ENCODE measurements around the gene AMER3.
A peak's percentile ranks its signal among the peaks of the same experiment; 100 is the strongest.

The AMER3 gene

GRCh38 chr2:130785466-130786055, 30.2 kb downstream of the AMER3 start:
- Histone ChIP-seq H3K36me3 (ENCODE audit: control insufficient read depth, insufficient read depth, low read length) (no peaks in the 10 kb centered on the region), H3K4me1 (ENCODE audit: control insufficient read depth, insufficient read depth, low read length, poor library complexity, severe bottlenecking) (no peaks in the 10 kb centered on the region), H3K9me3 (ENCODE audit: control insufficient read depth, low read length) (no peaks in the 10 kb centered on the region), H3K27ac (ENCODE audit: low read depth, low read length, severe bottlenecking) (no peak overlapping the region), H3K4me3 (ENCODE audit: extremely low read depth, insufficient read depth, low read length, poor library complexity, severe bottlenecking) (no peak overlapping the region)
- 86 to 90% methylated on average over 7 to 11 of the region's 12 CpGs for WGBS, 2 experiments (ENCODE audit: insufficient coverage in 2 of 2)

GRCh38 chr2:130786076-130786475, 30.7 kb downstream of the AMER3 start:
- Histone ChIP-seq H3K27ac (ENCODE audit: low read depth, low read length, severe bottlenecking) (no peak overlapping the region), H3K4me3 (ENCODE audit: extremely low read depth, insufficient read depth, low read length, poor library complexity, severe bottlenecking) (no peak overlapping the region)
- WGBS, 2 experiments (ENCODE audit: insufficient coverage in 2 of 2): 95 to 100% methylated on average over 5 to 6 of the region's 6 CpGs

GRCh38 chr2:130787841-130788240, 32.5 kb downstream of the AMER3 start:
- 88 to 94% methylated on average over 15 to 17 of the region's 17 CpGs for WGBS, 2 experiments (ENCODE audit: insufficient coverage in 2 of 2)
- no peaks in the 10 kb centered on the region for H3K4me1 ChIP-seq (ENCODE audit: control insufficient read depth, insufficient read depth, low read length, poor library complexity, severe bottlenecking)
- H3K27ac ChIP-seq (ENCODE audit: low read depth, low read length, severe bottlenecking): no peak overlapping the region
- H3K36me3 ChIP-seq (ENCODE audit: control insufficient read depth, insufficient read depth, low read length): no peaks in the 10 kb centered on the region
- H3K4me3 ChIP-seq (ENCODE audit: extremely low read depth, insufficient read depth, low read length, poor library complexity, severe bottlenecking): no peak overlapping the region
- H3K9me3 ChIP-seq (ENCODE audit: control insufficient read depth, low read length): no peaks in the 10 kb centered on the region

More at GRCh38 chr2:130786076-130786475, 30.7 kb downstream of the AMER3 start:
- Histone ChIP-seq H3K4me1 (ENCODE audit: control insufficient read depth, insufficient read depth, low read length, poor library complexity, severe bottlenecking) (no peaks in the 10 kb centered on the region), H3K9me3 (ENCODE audit: control insufficient read depth, low read length) (no peaks in the 10 kb centered on the region), H3K36me3 (ENCODE audit: control insufficient read depth, insufficient read depth, low read length) (no peaks in the 10 kb centered on the region)

GRCh38 chr2:130790312-130790711, 35.0 kb downstream of the AMER3 start:
- Histone ChIP-seq H3K9me3 (ENCODE audit: control insufficient read depth, low read length) (no peaks in the 10 kb centered on the region), H3K4me3 (ENCODE audit: extremely low read depth, insufficient read depth, low read length, poor library complexity, severe bottlenecking) (no peak overlapping the region), H3K36me3 (ENCODE audit: control insufficient read depth, insufficient read depth, low read length) (no peaks in the 10 kb centered on the region), H3K27ac (ENCODE audit: low read depth, low read length, severe bottlenecking) (no peak overlapping the region), H3K4me1 (ENCODE audit: control insufficient read depth, insufficient read depth, low read length, poor library complexity, severe bottlenecking) (no peaks in the 10 kb centered on the region)
- no CpG with 5 or more reads among the region's 2 CpGs for WGBS, 2 experiments (ENCODE audit: insufficient coverage in 2 of 2)

- no peaks in the 10 kb centered on the region for H3K4me1 ChIP-seq (ENCODE audit: control insufficient read depth, insufficient read depth, low read length, poor library complexity, severe bottlenecking)
- 91 to 97% methylated on average over 8 to 9 of the region's 9 CpGs for WGBS, 2 experiments (ENCODE audit: insufficient coverage in 2 of 2)
- no peaks in the 10 kb centered on the region for H3K36me3 ChIP-seq (ENCODE audit: control insufficient read depth, insufficient read depth, low read length)
- H3K27ac ChIP-seq (ENCODE audit: low read depth, low read length, severe bottlenecking): no peak overlapping the region
- H3K4me3 ChIP-seq (ENCODE audit: extremely low read depth, insufficient read depth, low read length, poor library complexity, severe bottlenecking): no peak overlapping the region
- no peaks in the 10 kb centered on the region for H3K9me3 ChIP-seq (ENCODE audit: control insufficient read depth, low read length)
Measured at GRCh38 chr2:130790804-130791616, 35.7 kb downstream of the AMER3 start.

- Histone ChIP-seq H3K9me3 (ENCODE audit: control insufficient read depth, low read length) (no peaks in the 10 kb centered on the region), H3K4me3 (ENCODE audit: extremely low read depth, insufficient read depth, low read length, poor library complexity, severe bottlenecking) (no peak overlapping the region), H3K27ac (ENCODE audit: low read depth, low read length, severe bottlenecking) (no peak overlapping the region), H3K4me1 (ENCODE audit: control insufficient read depth, insufficient read depth, low read length, poor library complexity, severe bottlenecking) (no peaks in the 10 kb centered on the region), H3K36me3 (ENCODE audit: control insufficient read depth, insufficient read depth, low read length) (no peaks in the 10 kb centered on the region)
- WGBS, 2 experiments (ENCODE audit: insufficient coverage in 2 of 2): 85 to 89% methylated on average over 4 of the region's 4 CpGs
Measured at GRCh38 chr2:130791617-130791939, 36.2 kb downstream of the AMER3 start.

GRCh38 chr2:130795431-130795830, 40.1 kb downstream of the AMER3 start:
- Histone ChIP-seq H3K4me3 (ENCODE audit: extremely low read depth, insufficient read depth, low read length, poor library complexity, severe bottlenecking) (no peak overlapping the region), H3K27ac (ENCODE audit: low read depth, low read length, severe bottlenecking) (no peak overlapping the region), H3K4me1 (ENCODE audit: control insufficient read depth, insufficient read depth, low read length, poor library complexity, severe bottlenecking) (no peaks in the 10 kb centered on the region), H3K9me3 (ENCODE audit: control insufficient read depth, low read length) (no peaks in the 10 kb centered on the region), H3K36me3 (ENCODE audit: control insufficient read depth, insufficient read depth, low read length) (no peaks in the 10 kb centered on the region)
- WGBS, 2 experiments (ENCODE audit: insufficient coverage in 2 of 2): 65 to 100% methylated on average over 1 to 2 of the region's 2 CpGs

- H3K4me3 ChIP-seq (ENCODE audit: extremely low read depth, insufficient read depth, low read length, poor library complexity, severe bottlenecking): no peak overlapping the region
- no peaks in the 10 kb centered on the region for H3K4me1 ChIP-seq (ENCODE audit: control insufficient read depth, insufficient read depth, low read length, poor library complexity, severe bottlenecking)
- no peaks in the 10 kb centered on the region for H3K9me3 ChIP-seq (ENCODE audit: control insufficient read depth, low read length)
- no peak overlapping the region for H3K27ac ChIP-seq (ENCODE audit: low read depth, low read length, severe bottlenecking)
- H3K36me3 ChIP-seq (ENCODE audit: control insufficient read depth, insufficient read depth, low read length): no peaks in the 10 kb centered on the region
- WGBS, 2 experiments (ENCODE audit: insufficient coverage in 2 of 2): 33 to 49% methylated on average over 1 to 2 of the region's 3 CpGs
Measured at GRCh38 chr2:130796290-130796689, 41.0 kb downstream of the AMER3 start.

- no peaks in the 10 kb centered on the region for H3K9me3 ChIP-seq (ENCODE audit: control insufficient read depth, low read length)
- peak overlapping the region; percentile 49 for H3K27ac ChIP-seq (ENCODE audit: low read depth, low read length, severe bottlenecking)
- no peaks in the 10 kb centered on the region for H3K4me1 ChIP-seq (ENCODE audit: control insufficient read depth, insufficient read depth, low read length, poor library complexity, severe bottlenecking)
- peak overlapping the region; percentile 74 for H3K4me3 ChIP-seq (ENCODE audit: extremely low read depth, insufficient read depth, low read length, poor library complexity, severe bottlenecking)
- no peaks in the 10 kb centered on the region for H3K36me3 ChIP-seq (ENCODE audit: control insufficient read depth, insufficient read depth, low read length)
- WGBS, 2 experiments (ENCODE audit: insufficient coverage in 2 of 2): 1% methylated on average over 89 to 92 of the region's 96 CpGs
Measured at GRCh38 chr2:130797493-130798435, 42.4 kb downstream of the AMER3 start.

GRCh38 chr2:130798472-130799218, 43.3 kb downstream of the AMER3 start:
- Histone ChIP-seq H3K27ac (ENCODE audit: low read depth, low read length, severe bottlenecking) (no peak overlapping the region), H3K4me1 (ENCODE audit: control insufficient read depth, insufficient read depth, low read length, poor library complexity, severe bottlenecking) (no peaks in the 10 kb centered on the region), H3K36me3 (ENCODE audit: control insufficient read depth, insufficient read depth, low read length) (no peaks in the 10 kb centered on the region), H3K9me3 (ENCODE audit: control insufficient read depth, low read length) (no peaks in the 10 kb centered on the region), H3K4me3 (ENCODE audit: extremely low read depth, insufficient read depth, low read length, poor library complexity, severe bottlenecking) (peak overlapping the region; percentile 74)
- 8 to 10% methylated on average over 24 to 29 of the region's 30 CpGs for WGBS, 2 experiments (ENCODE audit: insufficient coverage in 2 of 2)
